Panc1 (cell line): Measurements from ENCODE around the gene STAB1. TPM values are rescaled to one million over a fixed set of nuclear protein-coding genes. Genes with fewer than 3 reads are reported as not detected.

Experiments used
- ATAC-seq: fragments of 200-7000 bp; cut with Tn5 transposase; 2 replicates; pipeline ENCODE4 v1.9.1; 2020; ENCODE audit warnings: mild to moderate bottlenecking, moderate library complexity
- BruUV-seq: library from RNA; stranded (reverse); fragments of 400-500 nt; replicated peaks from 2 replicates; lab custom pipeline; 2021; lab: Mats Ljungman, UMichigan
- CTCF ChIA-PET: fragments of 300-600 bp; sonication (Branson Sonifier 250); formaldehyde crosslinking; loops from one replicate; lab custom pipeline; 2022; ENCODE audit warnings: antibody characterized with exemption; lab: Charles Lee
- POLR2A ChIA-PET: fragments of 300-600 bp; sonication (Branson Sonifier 250); formaldehyde crosslinking; loops from one replicate; lab custom pipeline; 2022; ENCODE audit warnings: antibody characterized with exemption; lab: Charles Lee
- DNase-seq: peaks from one replicate; pipeline ENCODE4 v3.0.0-alpha.2; 2010; ENCODE audit warnings: low read depth, low spot score
- H3K27ac ChIP-seq: 2 replicates; pipeline ENCODE4 v1.5.1; 2011; ENCODE audit warnings: mild to moderate bottlenecking, low read length, inconsistent platforms
- H3K27me3 ChIP-seq: fragments of 200-500 bp; sonication (Bioruptor generic); 2 replicates; pipeline ENCODE4 v1.6.0; 2014; ENCODE audit warnings: low read length, inconsistent platforms; ENCODE audit not compliant: control insufficient read depth, insufficient read depth
- H3K36me3 ChIP-seq: fragments of 200-500 bp; sonication (Bioruptor generic); 2 replicates; pipeline ENCODE4 v1.5.1; 2014; ENCODE audit warnings: inconsistent platforms, mild to moderate bottlenecking, low read length, moderate library complexity; ENCODE audit not compliant: control insufficient read depth, insufficient read depth
- H3K4me1 ChIP-seq: 2 replicates; pipeline ENCODE4 v1.5.1; 2011; ENCODE audit warnings: inconsistent platforms, mild to moderate bottlenecking, low read length, moderate library complexity; ENCODE audit not compliant: control insufficient read depth, insufficient read depth
- H3K4me3 ChIP-seq, 2 experiments: 2 replicates each; pipeline ENCODE4 v1.5.1; 2011 to 2012; ENCODE audit warnings: low read depth in 2 of 2, low read length in 2 of 2, mild to moderate bottlenecking in 2 of 2, inconsistent platforms in 1 of 2, moderate library complexity in 1 of 2
- H3K9me3 ChIP-seq: fragments of 200-500 bp; sonication (Bioruptor generic); 2 replicates; pipeline ENCODE4 v1.5.1; 2014; ENCODE audit warnings: low read depth, mild to moderate bottlenecking, inconsistent platforms, low read length, moderate library complexity; ENCODE audit not compliant: control insufficient read depth, insufficient read depth
- CTCF ChIP-seq: fragments of 450-650 bp; IDR thresholded peaks from 2 replicates; pipeline ENCODE4 v1.5.1; 2017; ENCODE audit warnings: mild to moderate bottlenecking
- POLR2AphosphoS5 ChIP-seq: IDR thresholded peaks from 2 replicates; pipeline ENCODE4 v1.6.1; 2012; ENCODE audit warnings: mild to moderate bottlenecking, low read depth, low read length, moderate library complexity
- SIN3A ChIP-seq: IDR thresholded peaks from 2 replicates; pipeline ENCODE4 v1.6.1; 2012; ENCODE audit warnings: low read depth, mild to moderate bottlenecking, low read length, moderate library complexity, borderline replicate concordance; ENCODE audit not compliant: insufficient read depth
- TCF7L2 ChIP-seq: IDR thresholded peaks from 2 replicates; pipeline ENCODE4 v1.6.1; 2011; ENCODE audit warnings: mild to moderate bottlenecking, low read depth, low read length, inconsistent platforms
- in situ Hi-C: cut with HindIII; loops from 2 replicates; pipeline ENCODE4 v1.10.0; 2016; ENCODE audit warnings: low sequenced_read_pairs, low pct_unique_long_range_greater_than_20kb
- intact Hi-C: fragments of 100-400 bp; cut with micrococcal nuclease; formaldehyde crosslinking; loops from one replicate; pipeline ENCODE4 v1.10.0; 2022; ENCODE audit not compliant: unreplicated experiment
- total RNA-seq: library from RNA; stranded (reverse); gene quantifications from one replicate; pipeline ENCODE4 v1.2.1, GENCODE V29; 2021; ENCODE audit not compliant: unreplicated experiment
- TF ChIP-seq, protein P1 (sequence below), 2 experiments: IDR thresholded peaks; 2 replicates each; pipeline ENCODE4 v1.6.1; 2011 to 2012; ENCODE audit warnings: low read depth in 2 of 2, control low read depth in 1 of 2, low read length in 1 of 2, mild to moderate bottlenecking in 1 of 2, moderate library complexity in 1 of 2; ENCODE audit not compliant: insufficient read depth in 1 of 2

Gene STAB1
- total RNA-seq, 1 experiment from 2014 or later = 0.39 TPM

- CTCF ChIA-PET = no interaction called here
- Histone ChIP-seq H3K4me1 (no peaks in the 10 kb centered on the region), H3K36me3 (no peaks in the 10 kb centered on the region), H3K9me3 (no peaks in the 10 kb centered on the region), H3K27ac (no peak overlapping the region), H3K4me3 (no peak overlapping the region), H3K27me3 (no peaks in the 10 kb centered on the region)
- no peak for TF ChIP-seq SIN3A
- TF ChIP-seq TCF7L2 = no peak
- TF ChIP-seq, protein P1, sequence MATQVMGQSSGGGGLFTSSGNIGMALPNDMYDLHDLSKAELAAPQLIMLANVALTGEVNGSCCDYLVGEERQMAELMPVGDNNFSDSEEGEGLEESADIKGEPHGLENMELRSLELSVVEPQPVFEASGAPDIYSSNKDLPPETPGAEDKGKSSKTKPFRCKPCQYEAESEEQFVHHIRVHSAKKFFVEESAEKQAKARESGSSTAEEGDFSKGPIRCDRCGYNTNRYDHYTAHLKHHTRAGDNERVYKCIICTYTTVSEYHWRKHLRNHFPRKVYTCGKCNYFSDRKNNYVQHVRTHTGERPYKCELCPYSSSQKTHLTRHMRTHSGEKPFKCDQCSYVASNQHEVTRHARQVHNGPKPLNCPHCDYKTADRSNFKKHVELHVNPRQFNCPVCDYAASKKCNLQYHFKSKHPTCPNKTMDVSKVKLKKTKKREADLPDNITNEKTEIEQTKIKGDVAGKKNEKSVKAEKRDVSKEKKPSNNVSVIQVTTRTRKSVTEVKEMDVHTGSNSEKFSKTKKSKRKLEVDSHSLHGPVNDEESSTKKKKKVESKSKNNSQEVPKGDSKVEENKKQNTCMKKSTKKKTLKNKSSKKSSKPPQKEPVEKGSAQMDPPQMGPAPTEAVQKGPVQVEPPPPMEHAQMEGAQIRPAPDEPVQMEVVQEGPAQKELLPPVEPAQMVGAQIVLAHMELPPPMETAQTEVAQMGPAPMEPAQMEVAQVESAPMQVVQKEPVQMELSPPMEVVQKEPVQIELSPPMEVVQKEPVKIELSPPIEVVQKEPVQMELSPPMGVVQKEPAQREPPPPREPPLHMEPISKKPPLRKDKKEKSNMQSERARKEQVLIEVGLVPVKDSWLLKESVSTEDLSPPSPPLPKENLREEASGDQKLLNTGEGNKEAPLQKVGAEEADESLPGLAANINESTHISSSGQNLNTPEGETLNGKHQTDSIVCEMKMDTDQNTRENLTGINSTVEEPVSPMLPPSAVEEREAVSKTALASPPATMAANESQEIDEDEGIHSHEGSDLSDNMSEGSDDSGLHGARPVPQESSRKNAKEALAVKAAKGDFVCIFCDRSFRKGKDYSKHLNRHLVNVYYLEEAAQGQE (IDR thresholded peaks at IDR 0.05; ENCODE audit: insufficient read depth in 1 of 2, low read depth in 2 of 2, low read length in 1 of 2) = no peak
- no peak for TF ChIP-seq POLR2AphosphoS5
- TF ChIP-seq CTCF = no peak
- POLR2A ChIA-PET = no interaction called here
- no peak for DNase-seq
- BruUV-seq = no TSS peak
- ATAC-seq = no peak
- intact Hi-C loops (no loop called here), in situ Hi-C loops (no loop called here)
Observed at GRCh38 chr3:52488746-52489145, 6.4 kb upstream of the STAB1 start.

DNA sequence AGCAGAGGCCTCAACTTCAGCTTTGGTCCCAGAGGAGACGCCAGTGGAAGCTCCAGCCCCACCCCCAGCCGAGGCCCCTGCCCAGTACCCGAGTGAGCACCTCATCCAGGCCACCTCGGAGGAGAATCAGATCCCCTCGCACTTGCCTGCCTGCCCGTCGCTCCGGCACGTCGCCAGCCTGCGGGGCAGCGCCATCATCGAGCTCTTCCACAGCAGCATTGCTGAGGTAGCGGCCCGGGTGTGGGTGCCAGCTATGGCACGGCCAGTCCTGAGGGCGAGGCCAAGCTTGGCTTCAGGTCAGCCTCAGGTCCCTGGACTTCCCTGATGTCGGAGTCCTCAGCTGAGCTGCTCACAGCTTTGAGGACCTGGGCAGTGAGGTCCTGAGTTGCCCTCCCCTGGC, 5.7 kb upstream of the STAB1 start:
- Histone ChIP-seq H3K4me3 (no peak overlapping the region), H3K27me3 (no peaks in the 10 kb centered on the region), H3K27ac (no peak overlapping the region), H3K4me1 (no peaks in the 10 kb centered on the region), H3K9me3 (no peaks in the 10 kb centered on the region), H3K36me3 (no peaks in the 10 kb centered on the region)
- TF ChIP-seq POLR2AphosphoS5 = no peak
- TF ChIP-seq, protein P1 (IDR thresholded peaks at IDR 0.05; ENCODE audit: insufficient read depth in 1 of 2, low read depth in 2 of 2, low read length in 1 of 2) = no peak
- no peak for ATAC-seq
- in situ Hi-C loops = no loop called here
- no peak for DNase-seq
- ChIA-PET CTCF (interaction anchor here (0.5 kb wide), 1 partner anchor 100 kb away, joined by 3 read pairs; no protein-coding TSS in a partner anchor), POLR2A (no interaction called here)
- intact Hi-C loops = no loop called here
- BruUV-seq = no TSS peak
